Hematopoietic multipotent progenitor cell treated with erythropoietin and hydrocortisone succinate and interleukin-3 and kit ligand, for 17 days (in vitro differentiated cells): ENCODE measurements around the gene PGLYRP3.

Source experiments
- DNase-seq: peaks from one replicate; pipeline ENCODE4 v3.0.0-alpha.2; 2015; ENCODE audit warnings: low spot score

Gene PGLYRP3

GRCh38 chr1:153312570-153313186 is at the start of gene PGLYRP3:
PGLYRP3 (minus strand) TSS chr1:153312952; CDS start chr1:153310665, 2,287 bp downstream.
- DNase-seq = no peak

- no peak for DNase-seq
Observed at GRCh38 chr1:153362187-153362775, 49.5 kb upstream of the PGLYRP3 start.

GRCh38 chr1:153361480-153362109 is 48.8 kb upstream of the PGLYRP3 start:
- no peak for DNase-seq

- DNase-seq = no peak
Observed at GRCh38 chr1:153360592-153361479, 48.1 kb upstream of the PGLYRP3 start.

GRCh38 chr1:153360190-153360589 is 47.4 kb upstream of the PGLYRP3 start:
- no peak for DNase-seq

GRCh38 chr1:153359241-153359640 is 46.5 kb upstream of the PGLYRP3 start:
- DNase-seq = no peak

GRCh38 chr1:153358691-153358975 is 45.9 kb upstream of the PGLYRP3 start:
- no peak for DNase-seq

- no peak for DNase-seq
Observed at GRCh38 chr1:153357853-153358690, 45.3 kb upstream of the PGLYRP3 start, which contains the start of gene S100A9. S100A9 (plus strand) TSS chr1:153357854; CDS start chr1:153358284, 430 bp downstream.

- DNase-seq = no peak
Observed at GRCh38 chr1:153357076-153357852, 44.5 kb upstream of the PGLYRP3 start.

GRCh38 chr1:153356392-153357075 is 43.8 kb upstream of the PGLYRP3 start:
- no peak for DNase-seq

GRCh38 chr1:153355445-153356071 is 42.8 kb upstream of the PGLYRP3 start:
- DNase-seq = no peak

- DNase-seq = no peak
Observed at GRCh38 chr1:153354515-153355193, 41.9 kb upstream of the PGLYRP3 start.

GRCh38 chr1:153353226-153353947 is 40.6 kb upstream of the PGLYRP3 start:
- DNase-seq = no peak

GRCh38 chr1:153352523-153352922 is 39.8 kb upstream of the PGLYRP3 start:
- DNase-seq = peak; percentile 73

- peak; percentile 14 for DNase-seq
Observed at GRCh38 chr1:153350321-153350957, 37.7 kb upstream of the PGLYRP3 start.

GRCh38 chr1:153349363-153350320 is 36.9 kb upstream of the PGLYRP3 start:
- peak; percentile 12 for DNase-seq
